GM21825 (cell line): Measurements from ENCODE around the gene NDN.
"Not testable (repeated sequence)": the region's sequence is repeated elsewhere in the genome, so short reads cannot be mapped to it uniquely, and the experiment has no call there.

Source experiments
- ATAC-seq: cut with Tn5 transposase; IDR thresholded peaks from one replicate; pipeline ENCODE4 v1.9.1; 2021; ENCODE audit warnings: mild to moderate bottlenecking, moderate library complexity; ENCODE audit not compliant: unreplicated experiment

The NDN gene, protein sequence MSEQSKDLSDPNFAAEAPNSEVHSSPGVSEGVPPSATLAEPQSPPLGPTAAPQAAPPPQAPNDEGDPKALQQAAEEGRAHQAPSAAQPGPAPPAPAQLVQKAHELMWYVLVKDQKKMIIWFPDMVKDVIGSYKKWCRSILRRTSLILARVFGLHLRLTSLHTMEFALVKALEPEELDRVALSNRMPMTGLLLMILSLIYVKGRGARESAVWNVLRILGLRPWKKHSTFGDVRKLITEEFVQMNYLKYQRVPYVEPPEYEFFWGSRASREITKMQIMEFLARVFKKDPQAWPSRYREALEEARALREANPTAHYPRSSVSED

DNA sequence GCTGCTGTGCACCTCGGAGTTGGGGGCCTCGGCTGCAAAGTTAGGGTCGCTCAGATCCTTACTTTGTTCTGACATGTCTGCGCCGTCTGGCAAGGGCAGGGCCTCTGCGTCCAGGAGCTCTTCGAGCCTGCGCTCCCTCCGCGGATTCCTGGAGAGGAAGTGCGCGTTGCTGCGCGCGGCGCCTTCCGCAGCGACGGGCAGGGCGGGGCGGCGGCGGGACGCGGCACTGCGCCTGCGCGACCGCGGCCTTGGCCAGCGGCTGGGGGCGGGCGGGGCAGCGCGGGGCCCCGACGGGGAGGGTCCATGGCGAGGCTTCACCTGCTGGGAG lies at the start of gene NDN:
Gene NDN, minus strand, starts transcription at position 163 of the 328 bp plus-strand sequence. Its CDS starts 88 bp downstream, at position 75.
- no peak for ATAC-seq

DNA sequence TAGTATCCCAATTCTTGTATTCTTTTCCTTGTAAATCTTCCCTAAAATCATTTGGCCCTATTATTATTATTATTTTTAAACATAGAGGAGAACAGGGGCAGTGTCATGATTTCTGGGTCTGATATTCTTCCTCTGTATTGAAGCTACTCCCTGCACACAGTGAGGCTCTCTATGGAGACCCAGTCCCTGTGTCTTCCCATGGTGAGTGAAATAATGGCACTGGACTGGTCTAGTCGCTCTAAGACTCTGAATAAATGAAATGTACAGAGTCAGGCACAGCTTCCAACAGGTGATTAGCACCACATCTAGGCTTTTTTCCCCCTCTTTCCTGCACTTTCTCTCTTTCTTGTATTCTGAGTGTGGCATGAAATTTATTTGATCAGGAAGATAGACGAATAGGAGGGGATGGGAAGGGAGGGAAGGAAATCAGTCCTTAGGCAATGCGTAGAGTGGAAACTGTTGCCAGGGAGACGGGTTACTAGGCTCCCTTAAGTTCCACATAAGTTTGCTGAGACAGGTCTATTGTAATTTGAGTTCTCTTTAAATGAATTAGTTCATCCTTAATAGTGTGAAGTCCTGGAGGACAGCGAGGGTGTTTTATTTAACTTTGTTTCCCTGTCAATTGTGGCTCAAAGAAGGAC lies 49.0 kb upstream of the NDN start:
- ATAC-seq, result no peak

DNA sequence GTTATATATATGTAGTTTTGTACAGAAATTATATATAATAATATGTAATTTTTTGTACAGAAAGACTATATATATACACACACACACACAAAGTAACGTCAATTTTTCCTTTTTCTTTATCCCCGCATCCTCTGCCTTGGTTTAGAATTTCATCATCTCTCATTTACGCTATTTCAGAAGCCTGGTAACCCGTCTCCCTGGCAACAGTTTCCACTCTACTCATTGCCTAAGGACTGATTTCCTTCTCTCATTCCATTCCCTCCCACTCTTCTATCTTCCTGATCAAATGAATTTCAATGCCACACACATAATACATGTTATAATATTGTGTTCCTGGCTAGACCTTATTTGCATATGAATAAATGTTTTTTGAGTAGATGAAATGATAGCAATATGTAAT lies 47.8 kb upstream of the NDN start:
- ATAC-seq, result no peak

DNA sequence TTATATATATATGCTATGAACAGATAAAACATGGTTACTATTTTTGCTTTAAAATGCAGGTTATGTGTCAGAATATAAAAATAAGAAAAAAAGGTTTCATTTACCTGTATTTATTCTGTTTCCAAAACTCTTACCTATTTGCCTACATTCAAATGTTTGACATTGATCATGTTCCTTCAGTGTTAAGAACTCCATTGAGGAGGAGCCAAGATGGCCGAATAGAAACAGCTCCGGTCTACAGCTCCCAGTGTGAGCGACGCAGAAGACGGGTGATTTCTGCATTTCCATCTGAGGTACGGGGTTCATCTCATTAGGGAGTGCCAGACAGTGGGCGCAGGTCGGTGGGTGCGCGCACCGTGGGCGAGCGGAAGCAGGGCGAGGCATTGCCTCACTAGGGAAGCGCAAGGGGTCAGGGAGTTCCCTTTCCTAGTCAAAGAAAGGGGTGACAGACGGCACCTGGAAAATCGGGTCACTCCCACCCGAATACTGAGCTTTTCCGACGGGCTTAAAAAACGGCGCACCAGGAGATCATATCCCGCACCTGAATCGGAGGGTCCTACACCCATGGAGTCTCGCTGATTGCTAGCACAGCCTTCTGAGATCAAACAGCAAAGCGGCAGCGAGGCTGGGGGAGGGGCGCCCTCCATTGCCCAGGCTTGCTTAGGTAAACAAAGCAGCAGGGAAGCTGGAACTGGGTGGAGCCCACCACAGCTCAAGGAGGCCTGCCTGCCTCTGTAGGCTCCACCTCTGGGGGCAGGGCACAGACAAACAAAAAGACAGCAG lies 27.0 kb upstream of the NDN start:
- not testable (repeated sequence) for ATAC-seq

DNA sequence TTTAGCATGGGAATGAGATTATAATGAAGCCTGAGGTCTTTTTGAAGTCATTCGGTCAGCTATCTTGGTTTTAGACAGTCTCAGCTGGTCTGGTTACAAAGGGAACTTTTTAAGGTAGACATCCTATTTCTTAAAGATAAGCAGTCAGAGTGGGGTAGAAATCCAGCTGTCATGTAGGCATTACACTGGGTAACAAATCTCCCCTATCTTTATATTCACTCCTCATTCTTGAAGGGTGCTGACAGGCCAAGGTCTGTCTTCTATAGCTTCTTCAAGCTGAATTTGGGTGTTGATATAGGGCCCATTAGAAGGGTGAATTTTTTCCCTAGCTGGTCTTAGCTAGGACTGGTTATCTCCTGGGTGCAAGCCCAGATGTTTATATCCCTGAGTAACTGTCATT lies 21.2 kb upstream of the NDN start:
- ATAC-seq, result no peak

DNA sequence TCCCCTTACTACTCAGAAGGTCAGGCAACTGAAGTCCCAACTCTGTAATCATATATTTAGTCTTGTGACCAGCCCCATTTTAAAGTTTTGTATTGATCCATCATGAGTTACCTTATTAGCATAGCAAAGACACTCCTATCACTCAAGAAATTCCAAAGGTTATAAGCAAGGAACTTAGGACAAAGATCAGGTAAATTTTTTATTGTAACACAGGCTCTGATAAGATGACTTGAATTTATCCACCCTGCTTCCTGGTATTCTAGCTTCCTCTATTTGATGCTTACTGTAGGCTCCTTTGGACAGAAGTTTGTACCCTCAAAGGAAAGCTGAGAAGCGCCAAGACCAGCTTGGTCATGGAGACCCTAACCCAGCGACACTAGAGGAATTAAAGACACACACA lies 8.2 kb upstream of the NDN start:
- no peak for ATAC-seq

DNA sequence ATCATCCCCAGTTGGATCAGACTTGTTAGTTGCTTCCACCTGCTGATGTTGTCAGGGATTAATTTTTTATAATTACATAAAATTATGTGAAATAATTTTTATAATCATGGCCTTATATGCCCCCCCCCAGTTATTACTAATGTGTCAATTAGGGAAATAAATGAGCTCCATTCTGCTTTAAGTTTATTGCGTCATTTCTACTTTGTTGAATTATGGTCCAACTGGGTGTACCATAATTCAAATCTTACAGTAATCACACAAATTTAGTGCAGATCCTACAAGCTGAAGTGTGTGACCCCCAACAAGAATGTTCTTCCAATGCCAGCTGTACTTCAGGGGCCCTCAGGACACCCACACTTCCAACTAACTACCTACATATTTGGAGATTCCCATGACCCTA lies 7.5 kb upstream of the NDN start:
- ATAC-seq, result no peak

DNA sequence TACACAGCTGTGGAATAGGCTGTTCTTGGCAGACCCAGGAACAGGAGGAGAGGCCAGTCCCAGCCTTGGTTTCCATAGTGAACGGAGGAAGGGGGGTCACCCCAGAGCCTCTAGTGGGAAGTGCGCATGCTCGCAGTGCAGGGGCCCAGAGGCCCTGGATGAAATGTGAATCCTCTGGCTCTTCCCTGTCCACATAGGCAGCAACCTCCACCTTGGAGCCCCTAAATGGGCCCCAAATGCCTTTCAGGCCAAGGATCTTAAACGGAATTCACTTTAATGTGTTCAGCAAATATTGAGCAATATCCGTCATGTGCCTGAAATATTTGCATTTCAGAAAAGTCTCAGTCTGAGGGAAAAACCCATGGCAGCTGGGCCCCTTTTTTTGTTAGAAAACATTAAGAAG lies 3.3 kb upstream of the NDN start:
- no peak for ATAC-seq

DNA sequence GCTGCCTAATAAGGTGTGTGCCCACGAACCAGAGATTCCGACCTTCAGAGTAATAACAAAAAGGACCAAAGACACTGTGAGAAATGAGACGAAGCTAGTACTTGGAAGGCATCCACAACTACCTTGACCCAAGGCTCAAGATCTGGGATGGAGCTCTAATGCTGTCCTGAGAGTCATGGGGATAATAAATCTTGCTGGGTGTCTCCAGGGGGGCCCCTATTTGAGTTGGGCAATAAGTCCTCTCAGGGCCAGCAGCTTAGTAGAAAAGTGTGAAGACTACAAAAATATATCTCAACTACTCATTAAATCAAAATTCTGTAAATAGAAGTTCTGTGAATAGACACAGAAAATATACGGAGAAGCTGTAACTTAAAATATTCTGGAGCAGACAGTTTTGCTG lies 2.9 kb upstream of the NDN start:
- ATAC-seq, result no peak

DNA sequence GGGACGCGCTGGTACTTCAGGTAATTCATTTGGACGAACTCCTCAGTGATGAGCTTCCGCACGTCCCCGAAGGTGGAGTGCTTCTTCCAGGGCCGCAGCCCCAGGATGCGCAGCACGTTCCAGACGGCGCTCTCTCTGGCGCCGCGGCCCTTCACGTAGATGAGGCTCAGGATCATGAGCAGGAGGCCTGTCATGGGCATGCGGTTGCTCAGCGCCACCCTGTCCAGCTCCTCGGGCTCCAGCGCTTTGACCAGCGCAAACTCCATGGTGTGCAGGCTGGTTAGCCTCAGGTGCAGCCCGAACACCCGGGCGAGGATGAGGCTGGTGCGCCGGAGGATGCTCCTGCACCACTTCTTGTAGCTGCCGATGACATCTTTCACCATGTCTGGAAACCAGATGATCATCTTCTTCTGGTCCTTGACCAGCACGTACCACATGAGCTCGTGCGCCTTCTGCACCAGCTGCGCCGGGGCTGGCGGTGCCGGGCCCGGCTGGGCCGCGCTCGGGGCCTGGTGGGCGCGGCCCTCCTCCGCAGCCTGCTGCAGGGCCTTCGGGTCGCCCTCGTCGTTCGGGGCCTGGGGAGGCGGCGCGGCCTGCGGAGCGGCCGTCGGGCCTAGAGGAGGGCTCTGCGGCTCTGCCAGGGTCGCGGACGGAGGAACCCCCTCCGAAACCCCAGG lies 501 bp downstream of the NDN start:
- ATAC-seq, result no peak

DNA sequence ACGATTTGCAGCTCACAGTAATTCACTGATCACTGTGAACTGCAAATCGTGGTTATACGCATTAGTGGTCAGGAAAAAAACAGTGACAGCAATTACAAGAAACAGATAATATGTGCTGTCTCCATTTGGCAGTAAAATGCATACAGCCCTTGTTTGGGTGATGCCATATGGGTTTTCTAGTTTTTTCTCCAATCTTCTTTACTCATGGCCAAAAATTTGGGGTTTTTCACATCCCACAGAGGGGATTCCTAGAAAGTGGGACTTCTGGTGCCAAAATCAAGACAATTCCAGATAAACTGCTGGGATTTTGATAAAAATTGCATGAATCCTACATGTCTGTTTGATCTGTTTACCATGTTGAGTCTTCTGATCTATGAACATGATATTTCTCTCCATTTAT lies 15.6 kb downstream of the NDN start:
- no peak for ATAC-seq

DNA sequence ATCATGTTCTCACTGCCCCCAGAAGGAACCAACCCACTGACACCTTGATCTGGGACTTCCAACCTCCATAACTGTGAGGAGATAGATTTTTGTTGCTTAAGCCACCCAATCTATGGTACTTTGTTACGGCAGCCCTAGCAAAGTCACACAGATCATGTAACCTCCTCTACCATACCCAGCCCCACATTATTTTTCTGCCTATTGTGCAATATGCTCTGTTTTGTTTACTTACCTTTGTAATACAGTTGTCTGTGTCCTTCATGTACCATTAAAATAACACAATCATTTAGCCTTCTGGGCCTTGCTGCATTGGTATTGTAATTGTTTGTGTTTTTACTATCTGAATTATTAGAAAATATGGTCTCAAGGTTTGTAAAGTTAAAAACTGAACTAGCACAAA lies 16.1 kb downstream of the NDN start:
- ATAC-seq, result no peak

DNA sequence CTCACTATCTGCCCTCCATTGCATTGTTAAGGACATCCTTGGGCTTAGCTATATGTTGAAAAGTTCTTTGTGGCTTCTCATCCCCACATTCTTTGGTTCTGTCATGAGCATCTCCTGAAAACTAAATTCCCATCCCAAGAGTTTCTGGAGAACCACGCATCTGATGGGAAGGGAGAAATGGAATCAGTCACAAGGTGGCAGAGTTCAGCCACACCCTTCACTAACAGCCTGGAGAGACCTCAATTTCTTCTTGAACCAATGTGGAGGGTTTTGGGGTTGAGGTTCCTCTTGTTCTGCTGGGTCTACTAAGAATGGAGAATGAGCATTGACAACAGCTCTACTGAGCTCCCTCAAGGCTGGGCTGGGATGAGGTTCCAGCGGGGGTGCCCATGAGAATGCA lies 23.9 kb downstream of the NDN start:
- ATAC-seq, result no peak

DNA sequence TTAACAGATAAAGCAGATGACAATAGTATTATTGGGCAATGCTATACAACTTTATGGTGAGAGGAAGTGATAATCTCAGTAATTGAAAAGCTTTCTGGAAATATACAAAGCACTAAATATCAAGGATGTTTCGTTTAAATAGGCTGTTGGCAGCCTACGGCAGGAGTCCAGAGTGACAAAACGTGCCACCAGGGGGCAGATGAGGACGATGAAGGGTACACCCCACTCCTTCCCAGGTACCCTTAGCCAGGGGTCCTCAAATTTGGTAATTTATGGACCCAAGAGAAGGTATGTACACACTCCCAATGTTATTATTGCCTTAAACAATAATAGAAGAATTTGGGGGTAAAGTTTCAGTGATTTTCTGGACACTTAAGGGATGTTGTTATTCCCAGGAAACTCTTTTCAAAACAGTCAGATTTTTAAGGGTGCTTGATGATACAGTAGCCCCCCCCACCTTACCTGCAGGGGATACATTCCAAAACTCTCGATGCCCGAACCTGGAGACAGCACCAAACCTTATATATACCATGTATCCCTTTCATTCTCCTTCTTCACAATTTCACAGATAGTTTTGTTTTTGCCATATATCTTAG lies 38.1 kb downstream of the NDN start:
- no peak for ATAC-seq

DNA sequence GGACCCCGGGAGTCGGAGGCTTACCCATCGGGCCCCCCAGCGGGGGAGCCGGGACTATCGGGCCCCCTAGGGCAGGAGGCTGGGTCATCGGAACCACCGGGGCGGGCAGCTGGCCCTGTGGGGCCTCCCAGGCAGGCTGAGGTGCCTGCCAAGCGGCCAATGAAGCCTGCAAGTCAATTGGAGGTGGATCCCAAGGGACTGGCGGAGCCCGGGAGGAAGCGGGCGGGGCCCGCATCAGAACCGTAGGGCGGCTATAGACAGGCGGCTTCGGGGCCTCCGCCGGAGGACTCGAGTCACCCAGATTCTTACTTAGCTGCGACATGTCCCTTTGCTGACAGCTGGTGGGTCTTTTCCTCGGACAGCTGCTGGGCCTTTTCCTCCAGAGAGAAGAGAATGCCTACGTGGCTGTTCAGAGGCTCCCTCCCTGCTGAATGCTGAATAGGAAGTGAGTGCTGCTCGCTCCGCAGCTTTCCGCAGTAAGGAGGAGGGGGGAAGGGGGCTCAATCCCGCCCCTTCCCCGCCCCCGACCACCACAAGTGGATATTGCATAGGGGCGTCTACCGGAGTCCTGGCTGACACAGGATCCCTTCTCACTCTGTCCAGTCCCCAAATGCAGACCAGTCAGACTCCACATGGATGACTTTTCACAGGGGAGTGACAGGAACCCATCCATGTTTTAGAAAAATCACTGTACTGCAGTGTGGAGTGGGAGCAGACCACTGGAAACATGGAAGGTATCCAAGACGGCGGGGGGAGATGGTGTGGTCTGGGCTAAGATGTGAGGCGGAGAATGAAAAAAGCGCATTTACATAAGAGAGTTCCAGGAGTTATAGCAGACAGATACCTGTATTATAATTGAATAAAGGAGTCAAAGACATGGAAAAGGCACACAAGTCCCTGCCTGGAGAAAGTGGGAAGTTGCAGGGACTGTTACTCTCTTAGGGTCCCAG lies 39.4 kb downstream of the NDN start, which contains the start of gene MAGEL2:
Gene MAGEL2, minus strand, starts transcription at position 447 of the 950 bp plus-strand sequence. Its CDS starts 125 bp downstream, at position 322.
- ATAC-seq, result no peak

DNA sequence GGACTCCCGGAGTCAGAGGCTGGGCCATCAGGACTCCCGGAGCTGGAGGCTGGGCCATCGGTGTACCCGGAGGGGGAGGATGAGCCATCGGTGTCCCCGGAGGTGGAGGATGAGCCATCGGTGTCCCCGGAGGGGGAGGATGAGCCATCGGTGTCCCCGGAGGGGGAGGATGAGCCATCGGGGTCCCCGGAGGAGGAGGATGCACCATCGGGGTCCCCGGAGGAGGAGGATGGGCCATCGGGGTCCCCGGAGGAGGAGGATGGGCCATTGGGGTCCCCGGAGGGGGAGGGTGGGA lies 40.2 kb downstream of the NDN start:
- ATAC-seq, result no peak

DNA sequence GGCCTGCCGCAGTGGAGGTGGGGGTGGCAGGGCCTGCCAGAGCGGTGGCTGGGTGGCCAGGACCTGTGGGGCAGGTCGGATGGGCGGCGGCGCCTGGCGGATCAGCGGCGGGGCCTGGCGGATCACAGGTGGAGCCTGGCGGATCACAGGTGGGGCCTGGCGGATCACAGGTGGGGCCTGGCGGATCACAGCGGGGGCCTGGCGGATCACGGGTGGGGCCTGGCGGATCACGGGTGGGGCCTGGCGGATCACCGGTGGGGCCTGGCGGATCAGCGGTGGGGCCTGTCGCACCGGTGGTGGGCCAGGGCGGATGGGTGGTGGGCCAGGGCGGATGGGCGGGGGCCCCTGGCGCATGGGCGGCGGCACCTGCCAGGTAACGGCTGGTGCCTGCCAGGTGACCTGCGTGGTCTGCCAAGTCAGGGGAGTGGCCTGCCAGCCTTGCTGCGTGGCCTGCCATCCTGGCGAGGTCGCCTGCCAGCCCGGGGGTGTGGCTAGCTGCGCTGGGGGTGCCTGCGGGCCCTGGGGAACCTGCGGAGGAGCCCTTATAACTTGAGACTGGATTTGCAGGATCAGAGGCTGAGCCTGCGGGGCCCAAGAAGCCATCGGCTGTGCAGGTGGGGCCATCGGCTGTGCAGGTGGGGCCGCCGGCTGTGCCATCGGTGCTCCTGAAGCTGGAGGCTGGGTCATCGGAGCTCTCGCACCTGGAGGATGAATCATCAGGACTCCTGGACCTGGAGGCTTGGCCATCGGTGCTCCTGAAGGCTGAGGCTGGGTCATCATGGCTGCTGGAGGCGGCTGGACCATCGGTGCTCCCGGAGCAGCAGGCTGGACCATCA lies 40.7 kb downstream of the NDN start:
- no peak for ATAC-seq

DNA sequence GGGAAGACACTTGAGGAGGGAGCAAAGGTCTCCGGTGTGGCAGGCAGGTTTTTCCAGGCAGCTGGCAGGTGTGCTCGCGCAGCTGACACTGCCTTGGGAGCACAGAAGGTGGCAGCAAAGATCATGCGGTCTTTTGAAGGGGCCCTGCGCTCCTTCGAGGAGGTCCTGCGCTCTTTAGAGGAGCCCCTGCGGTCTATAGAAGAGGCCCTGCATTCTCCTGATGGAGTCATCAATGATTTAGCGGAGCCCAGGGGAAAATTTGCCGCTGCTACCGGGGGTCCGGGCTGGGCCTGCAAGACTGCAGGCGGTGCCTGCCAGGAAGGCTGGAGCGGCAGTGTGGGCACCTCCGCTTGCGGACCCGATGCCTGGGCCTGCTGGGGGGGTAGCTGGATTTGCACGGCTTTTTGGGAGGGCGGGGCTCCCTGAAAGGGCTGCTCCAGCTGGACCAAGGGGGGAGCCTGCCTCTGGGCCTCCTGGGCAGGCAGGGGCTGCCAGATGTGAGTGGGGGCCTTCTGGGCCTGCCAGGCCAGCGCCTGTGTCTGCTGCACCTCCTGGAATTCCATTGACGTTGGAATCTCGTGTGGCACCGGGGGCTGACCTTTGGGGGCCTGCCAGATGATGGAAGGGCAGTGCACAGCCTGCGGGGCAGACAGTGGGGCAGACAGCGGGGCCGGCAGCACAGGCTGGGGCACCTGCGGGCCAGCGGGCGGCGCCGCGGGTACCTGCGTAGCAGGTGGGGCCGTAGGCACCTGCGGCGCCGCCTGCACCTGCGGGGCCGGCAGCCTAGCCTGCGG lies 41.5 kb downstream of the NDN start:
- no peak for ATAC-seq
